NCI-H446 (cell line): ENCODE results near the gene OBSCN.

Source experiments
- DNase-seq, 2 experiments: peaks; one replicate each; lab custom pipeline; 2025; lab: John Stamatoyannopoulos, UW

OBSCN gene

DNA sequence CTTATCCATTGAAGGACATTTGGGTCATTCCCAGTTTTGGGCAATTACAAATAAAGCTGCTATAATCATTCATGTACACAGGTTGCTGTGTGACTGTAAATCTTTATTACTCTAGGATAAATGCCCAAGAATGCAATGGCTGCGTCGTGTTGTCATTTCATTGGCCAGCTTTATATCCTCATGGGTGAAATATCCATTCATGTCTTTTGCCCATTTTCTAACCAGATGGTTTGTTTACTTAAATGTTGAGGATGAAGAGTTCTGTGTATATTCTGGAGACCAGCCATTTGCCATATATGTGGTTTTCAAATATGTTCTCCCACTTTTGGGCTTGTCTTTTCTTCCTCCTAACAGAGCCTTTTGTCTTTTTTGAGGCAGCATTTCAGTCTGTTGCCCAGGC lies 173.5 kb downstream of the OBSCN start:
- no peak for DNase-seq

DNA sequence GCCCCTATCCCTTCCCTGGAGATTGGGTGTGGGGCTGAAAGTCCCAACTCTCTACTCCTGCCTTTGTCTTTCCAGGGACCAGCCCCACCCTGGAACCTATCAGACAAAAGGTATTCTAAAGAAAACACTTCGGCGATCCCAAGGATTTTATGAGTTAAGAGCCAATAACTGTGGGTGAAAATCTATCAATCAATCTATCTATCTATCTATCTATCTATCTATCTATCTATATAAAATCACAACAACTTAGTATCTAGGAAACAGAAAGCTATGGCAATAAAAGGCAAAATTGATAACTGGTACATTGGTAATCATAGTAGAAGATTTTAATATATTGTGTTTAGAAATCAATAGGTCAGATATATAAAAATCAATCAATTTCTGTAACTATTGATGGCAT lies 175.9 kb downstream of the OBSCN start:
- no peak for DNase-seq

DNA sequence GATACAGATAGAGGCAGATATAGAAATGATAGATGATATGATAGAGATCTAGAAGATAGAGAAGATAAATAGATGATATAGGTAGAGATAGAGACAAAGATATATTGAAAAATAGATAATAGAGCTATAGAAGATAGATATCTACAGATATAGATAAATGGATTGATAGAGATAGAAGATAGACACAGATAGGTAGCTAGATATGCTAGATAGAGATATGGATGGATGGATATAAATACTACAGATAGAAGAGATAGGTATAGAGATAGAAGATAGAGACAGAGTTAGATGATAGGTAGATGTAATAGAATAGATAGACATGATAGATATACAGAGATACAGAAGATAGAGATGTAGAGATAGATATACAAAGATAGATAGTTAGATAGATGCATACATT lies 177.4 kb downstream of the OBSCN start:
- no peak for DNase-seq

DNA sequence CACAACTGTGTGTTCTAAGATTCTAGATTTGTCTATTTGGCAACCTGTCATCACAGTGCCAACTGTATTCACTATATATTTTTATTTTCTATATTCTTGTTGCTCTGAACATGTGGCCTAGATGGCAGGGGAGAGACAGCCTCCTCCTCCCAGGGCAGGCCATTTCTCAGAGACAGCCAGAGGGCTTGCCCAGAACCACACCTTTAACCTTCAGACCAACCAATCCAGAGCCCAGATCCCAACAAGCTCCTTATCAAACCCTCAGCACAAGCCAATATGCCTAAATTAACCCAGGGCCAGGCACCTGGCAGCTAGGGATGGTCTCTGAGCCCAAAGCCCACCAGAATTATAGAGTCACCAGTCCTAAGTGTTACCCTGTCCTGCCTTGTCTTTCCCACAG lies 179.5 kb downstream of the OBSCN start:
- no peak for DNase-seq

DNA sequence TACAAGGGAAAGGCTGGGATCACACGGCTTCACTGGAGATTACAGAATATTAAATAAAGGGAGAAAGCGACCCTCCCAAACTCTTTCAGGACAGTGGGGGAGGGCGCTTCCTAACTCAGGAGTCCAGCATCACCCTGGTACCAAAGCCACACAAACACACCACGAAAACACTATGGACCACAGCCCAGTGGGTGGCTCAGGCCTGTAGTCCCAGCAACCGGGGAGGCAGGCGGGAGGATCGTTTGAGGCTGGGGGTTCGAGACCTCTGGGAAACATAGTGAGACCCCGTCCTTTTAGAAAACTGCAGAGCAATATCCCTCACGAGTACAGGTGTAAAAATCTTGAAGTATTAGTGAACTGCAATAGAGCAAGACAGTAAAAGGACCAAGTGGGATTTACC lies 182.8 kb downstream of the OBSCN start:
- DNase-seq, result no peak

DNA sequence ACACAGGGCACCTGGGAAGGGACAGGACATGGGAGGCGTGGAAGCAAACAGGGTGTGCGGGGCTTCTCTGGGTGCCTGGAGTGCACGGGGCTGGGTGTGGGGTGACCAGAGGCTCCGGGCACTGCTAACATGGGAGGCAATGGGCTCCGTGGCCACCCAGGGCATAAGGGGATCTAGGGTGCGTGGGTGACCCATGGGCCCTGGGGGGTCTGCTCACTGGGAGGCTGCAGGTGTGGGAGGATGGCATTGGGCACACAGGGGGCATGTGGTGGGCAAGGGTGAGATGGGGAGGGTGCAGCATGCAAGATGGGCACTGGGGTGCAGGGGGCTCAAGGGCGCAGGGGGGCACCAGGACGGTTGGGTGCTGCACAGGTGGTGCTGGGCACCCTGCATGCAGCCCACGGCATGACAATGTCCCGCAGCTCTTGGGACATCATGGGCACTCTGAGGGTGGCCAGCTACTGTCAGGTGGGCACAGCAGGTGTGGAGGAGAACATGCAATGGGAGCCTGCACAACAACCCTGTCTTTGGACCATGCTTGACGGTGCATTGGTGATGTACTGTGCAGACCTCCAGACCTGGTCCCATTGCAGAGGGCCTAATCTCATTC lies 183.7 kb downstream of the OBSCN start:
- DNase-seq, result no peak

DNA sequence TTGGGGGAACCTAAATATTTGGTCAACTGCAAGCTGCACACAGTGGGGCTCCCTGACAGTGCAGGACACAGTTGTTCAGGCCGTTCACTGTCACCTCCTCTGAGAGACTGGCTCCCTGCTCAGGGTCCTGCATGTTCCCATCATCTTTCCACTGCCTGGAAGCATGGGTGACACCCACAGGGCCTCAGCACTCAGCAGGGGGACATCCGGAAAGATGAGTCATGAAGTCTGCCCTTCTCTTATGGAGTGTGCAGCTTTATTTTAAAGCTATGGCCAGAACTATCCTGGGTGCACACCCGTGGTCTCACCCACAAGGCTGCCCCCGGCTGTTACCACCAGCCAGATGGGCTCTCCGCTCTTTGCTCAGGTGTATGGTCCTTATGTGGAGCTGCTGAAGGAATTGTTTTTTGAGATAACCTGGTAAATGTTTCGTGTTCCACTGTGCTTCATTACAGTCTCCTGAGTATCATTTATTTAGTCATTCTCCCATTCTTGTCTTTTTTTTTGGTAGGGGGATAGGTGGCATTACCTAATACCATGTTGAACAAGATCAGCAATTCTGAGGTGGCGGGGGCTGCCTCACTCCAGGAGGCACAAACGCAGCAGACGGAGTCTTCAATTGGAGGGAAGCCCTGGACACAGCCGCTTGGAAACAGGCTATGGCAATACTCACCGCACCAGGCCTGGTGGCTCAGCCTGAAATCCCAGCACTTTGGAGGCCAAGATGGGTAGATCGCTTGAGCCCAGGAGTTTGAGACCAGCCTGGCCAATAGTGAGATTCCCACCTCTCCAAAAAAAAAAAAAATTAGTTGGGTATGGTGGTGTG lies 184.5 kb downstream of the OBSCN start:
- DNase-seq, result no peak

DNA sequence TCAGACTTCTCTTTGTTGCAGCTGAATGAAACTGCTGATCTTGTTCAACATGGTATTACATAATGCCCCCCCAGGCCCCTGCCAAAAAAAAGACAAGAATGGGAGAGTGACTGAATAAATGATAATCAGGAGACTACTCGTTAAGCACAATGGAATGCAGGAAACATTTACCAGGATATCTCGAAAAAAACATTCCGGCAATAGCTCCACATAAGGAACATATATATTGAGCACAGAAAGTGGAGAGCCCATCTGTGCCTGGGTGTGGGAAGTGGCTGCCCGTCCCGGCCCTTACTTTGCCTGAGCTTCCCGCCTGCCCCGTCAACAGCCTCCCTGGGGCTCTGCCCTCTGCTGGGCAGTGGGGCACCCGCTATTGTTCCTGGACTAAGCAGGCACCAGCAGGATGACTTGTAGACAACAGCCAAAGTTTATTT lies 185.4 kb downstream of the OBSCN start:
- no peak for DNase-seq

DNA sequence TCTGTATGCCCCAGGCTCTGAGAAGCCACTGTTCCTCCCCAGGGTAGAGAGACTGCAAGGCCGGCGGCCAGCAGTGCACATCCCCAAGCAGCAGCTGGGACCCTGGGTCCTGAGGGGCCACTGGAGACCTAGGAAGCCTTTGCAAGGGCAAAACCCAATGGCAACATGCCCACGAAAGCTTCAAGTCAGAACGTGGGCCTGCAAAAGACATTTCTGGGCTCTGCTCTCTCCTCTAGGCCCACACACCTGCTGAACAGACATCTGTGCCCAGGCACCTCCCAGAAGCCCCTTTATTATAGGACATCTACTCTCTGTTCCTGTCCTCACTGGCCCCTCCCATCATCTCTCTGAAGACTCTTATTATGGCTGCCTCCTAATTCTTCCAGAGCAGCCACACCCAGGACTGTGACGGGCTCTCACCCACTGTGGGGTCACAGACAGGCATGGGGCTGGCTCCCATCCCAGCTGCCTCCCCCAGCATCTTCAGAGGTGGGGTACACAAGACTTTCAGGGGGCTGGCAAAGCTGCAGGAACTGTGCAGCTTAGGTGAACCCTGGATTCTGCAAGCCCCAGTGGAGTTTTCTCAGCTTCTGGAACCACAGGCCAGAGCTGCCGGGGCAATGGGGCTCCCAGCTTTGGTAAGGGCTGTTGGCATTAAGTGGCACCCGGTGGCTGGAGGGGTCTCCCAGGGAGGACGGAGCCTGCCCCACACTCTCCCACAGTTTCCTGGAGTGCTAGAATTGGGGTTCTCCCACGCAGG lies 186.1 kb downstream of the OBSCN start:
- no peak for DNase-seq

DNA sequence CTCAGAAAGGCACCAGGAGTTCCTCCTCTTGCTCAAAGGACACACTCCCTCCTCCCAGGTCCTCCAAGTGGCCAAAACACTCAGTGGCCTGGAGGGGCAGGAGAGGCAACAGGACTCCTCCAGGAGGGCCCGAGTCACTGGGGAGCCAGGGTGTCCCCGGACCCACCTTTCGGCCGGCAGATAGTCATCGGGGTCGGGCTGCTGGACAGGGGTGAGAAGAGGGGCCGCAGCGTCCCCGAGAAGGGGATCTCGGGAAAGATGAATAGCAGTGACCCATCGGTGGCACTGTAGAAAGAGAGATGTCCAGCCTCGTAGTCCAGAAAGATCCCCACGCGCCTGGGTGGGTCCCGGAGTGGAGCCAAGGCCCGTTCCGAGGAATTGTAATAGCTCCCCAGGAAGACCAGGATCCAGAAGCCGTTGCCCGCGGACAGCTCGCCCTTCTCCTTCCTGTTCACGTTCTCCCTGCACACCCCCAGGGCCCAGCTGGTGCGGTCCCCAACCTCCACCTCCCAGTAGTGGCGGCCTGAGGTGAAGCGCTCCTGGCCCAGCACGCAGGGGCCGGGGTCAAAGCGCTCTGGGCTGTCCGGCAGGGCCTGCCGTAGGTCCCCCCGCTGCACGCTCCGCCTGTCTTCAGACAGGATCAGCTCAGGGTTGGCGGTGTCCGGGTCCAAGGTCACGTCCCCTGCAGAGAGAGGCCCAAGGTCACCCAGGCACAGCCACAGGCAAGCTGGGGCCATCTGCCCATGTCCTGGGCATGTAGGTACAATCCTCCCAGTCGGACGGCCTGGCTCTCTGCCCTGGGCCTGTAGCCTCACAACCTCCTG lies 186.9 kb downstream of the OBSCN start:
- DNase-seq, result no peak

DNA sequence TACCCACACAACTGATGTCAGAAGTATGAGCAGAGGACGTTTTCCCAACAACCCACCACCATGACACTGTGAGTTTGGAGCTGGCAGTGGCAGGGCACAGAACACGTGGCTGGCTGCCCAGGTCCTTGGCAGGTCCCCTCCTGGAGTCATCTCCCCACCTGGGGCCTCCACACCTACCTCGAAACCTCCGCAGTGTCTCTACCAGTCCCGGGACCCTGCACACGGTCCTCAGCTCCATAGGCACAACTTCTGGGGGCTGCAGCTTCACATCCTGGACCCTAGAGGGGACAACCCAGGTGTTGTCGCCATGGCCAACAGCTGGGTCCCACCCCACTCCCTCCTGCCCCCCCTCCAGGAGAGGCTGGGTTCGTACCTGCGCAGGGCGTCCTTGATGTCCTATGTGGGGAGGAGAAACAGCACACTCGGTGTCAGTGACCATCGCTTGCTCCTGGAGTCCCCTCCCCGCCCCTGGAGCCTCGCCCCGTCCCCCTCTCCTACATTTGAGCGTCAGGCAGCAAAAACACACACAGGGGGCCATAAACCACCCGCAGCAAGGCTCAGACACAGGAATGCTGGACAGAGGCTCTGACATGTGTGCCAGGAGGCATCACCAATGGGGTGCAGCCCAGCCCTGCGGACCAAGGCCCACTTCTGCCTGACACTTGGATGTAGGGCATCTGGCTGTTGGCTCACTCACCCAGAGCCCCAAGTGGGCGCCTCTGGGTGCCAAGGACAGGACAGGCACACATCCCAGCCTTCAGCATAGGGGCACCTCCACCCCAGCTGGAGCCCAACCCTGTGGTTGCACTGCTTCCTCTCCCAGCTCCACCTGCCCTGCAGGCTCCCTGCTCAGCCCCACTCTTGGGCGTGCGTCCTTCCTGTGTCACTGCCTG lies 189.2 kb downstream of the OBSCN start:
- DNase-seq, result no peak

DNA sequence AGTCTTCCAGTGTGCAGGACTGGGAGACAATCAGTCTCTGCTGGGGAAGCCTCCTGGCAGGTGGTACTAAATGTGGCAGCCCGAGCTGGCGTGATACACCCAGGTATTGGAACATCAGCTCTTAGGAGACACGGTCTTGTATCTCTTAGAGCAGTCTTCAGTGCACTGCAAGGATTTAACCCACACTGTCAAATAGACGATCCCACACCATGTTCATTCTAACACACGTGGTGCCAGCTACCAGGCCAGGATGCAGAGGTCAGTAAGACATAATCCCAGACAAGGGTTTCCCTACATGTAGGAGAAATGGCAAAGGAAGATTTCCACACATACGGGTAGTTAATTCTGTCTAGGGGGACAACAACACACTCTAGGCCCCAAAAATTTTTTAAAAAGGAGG lies 190.1 kb downstream of the OBSCN start:
- DNase-seq, result no peak

DNA sequence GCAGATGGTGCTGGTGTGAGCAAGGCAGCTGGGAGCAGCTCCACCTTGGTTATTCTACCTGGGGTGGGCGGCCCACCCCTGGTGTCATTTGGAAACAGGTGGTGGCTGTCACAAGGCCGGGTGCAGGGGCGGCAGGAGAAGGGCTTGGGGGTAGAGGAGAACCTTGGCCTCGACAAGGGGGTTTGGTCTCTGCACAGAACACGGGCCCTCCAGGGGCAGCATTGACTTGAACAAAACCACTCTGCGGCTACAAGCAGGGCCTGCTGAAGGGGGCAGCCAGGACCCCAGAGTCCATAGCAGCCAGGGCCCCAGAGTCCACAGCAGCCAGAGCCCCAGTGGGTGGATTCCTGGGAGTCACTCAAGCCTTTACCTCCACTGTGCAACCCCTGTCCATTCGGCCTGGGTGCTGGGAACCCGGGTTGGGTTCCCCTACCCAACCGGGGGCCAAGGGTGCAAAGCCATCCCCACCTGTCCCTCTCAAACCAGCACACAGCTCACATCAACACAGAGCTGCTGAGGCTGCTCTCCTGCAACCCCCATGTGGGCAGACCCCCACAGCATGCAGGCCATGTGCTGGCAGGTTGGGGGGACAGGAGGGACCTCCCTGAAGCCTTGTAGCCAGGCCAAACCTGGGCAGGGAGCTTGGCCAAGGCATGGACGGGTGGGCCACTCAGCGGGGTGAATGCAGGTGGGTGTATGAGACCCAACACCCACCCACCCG lies 191.1 kb downstream of the OBSCN start:
- DNase-seq, result no peak

DNA sequence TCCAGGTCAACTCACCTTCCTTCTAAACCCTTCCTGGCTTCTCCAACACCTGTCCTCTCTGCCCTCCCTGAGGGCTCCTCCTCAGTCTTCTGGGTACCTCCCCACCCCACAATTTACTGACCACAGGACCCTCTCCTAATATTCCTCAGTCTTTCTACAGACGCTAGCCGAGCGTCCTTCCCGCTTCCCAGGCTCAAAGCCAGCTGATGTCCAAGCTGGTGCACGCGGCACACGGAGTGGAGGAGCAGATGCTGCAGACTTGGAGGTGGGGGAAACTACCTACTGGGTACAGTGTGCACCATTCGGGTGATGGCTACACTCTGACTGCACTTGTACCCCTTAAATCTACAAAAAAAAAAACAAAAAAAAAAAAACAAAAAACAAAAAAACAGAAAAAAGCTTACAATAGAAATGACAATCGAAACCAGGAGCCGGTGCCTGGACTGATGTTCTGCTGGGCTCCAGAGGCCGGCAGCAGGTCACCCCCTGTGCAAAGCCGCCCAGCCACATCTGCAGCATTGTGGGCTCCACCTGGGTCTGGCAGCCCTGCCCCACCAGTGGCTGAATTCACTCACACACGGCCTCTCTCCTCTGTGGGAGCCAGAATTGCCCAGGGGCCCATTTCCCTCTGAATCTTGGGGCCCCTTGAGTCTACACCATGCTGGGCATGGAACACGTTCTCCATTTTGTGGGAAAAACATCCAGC lies 191.8 kb downstream of the OBSCN start:
- no peak for DNase-seq

DNA sequence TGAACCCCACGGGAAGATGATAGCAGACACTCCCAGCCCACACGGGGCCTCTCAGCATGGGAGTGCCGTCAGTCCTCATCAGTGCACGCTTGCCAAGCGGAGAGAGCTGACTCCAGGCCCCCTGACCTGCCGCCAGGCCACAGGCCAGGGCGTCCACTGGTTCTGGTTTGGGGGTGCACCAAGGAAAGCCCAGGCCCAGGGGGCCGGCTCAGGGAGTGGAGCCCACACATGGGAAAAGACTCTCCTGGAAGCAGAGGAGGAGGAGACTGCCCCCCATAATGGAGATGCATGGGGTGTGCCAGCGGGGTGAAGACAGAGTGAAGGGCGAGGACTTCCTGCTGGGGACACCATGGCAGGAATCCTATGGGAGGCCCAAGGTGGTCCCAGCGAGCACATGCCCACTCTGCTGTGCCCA lies 192.4 kb downstream of the OBSCN start:
- no peak for DNase-seq

DNA sequence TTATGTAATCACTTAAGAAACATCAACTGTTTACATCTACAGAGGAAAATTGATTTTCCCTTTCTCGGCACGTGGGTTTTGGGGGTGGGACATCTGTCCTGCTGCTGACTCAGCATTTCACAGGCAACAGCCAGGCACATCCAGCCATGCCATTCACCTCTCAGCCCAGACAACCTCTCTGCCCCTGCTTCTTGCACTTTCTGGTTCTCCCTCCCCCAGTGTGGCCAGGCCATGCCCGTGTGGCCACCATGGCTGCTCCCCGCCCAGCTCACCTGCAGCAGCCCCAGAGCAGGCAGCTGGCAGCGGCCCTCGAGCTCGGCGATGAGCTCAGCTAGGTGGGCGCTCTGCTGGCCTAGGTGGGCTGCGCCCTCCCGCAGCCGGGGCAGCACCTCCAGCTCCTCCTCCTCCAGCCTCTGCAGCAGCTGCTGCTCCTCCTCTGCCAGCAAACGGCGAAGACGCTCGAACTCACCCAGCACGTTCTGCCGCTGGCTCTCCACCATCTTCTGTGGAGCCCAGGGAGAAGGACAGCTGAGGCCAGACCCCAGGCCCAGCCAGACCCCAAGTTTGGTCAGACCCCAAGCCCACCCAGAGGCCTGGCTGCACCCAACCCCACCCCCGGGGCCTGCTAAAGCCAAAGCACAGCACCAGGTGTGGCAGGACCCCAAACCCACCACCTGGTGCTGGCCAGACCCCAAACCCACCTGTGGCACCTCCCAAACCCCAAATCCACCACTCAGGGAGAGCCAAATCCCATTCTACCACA lies 193.0 kb downstream of the OBSCN start:
- DNase-seq, result no peak

DNA sequence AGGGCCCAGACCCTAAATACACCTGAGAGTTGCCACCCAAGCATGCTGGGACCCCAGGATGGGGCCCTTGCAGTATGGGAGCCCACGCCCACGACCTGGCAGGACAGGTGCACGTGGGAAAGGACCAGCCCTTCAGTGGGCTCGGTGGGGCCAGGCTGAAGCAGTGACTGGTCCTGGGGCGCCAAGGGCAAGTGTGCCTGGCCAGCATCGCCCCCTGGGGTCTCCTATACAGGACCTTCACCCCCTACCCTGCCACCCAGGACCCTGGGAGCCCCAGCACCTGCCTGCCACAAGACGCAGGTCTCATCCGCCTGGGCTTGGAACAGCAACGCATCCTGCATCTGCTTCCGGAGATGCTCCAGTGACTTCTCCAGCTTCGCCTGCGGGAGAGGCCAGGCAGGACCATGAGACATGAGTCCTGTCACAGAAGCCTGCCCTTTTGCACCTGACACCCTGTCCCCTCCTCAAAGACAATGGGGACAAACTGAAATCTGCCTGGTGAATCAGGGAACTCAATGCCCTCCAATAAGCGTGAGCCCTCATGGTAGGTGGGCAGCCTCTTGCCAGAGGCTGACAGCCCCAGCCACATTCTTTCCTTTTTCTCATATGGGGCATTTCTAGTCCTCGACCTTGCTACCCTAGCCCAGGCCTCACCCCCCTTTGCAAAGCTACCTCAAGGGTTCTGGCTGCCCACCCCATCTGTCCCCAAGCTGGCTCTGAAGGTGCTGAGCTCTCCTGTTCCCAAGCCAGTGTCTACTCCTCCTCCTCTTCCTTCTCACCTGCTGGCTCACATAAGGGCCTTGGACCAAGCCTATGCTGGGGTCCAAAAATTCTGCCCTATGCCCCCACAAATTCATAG lies 194.2 kb downstream of the OBSCN start:
- DNase-seq, result no peak

DNA sequence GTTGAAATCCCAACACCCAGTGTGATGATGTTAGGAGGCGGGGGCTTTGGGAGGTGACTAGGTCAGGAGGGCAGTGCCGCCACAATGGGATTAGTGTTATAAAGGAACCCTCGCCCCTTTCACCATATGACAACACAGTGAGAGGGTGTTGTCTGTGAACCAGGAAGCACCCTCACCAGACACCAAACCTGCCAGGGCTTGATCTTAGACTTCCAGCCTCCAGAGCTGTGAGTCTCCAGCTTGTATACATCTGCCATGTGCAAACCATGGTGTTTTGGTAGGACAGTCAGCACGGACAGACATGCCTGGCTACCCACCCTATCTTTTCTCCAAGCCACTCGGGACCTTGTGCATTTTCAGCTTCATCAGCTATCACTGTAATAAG lies 194.8 kb downstream of the OBSCN start:
- no peak for DNase-seq
